ENCODE results near the gene TP53I13. TPM values are rescaled to one million over a fixed set of nuclear protein-coding genes. Genes with fewer than 3 reads are reported as not detected.

The TP53I13 gene
- total RNA-seq, 4 donors from 2014 or later, result 32.1 to 150 (median 78.2) TPM

GRCh38 chr17:29589524-29590410 is 21.3 kb downstream of the TP53I13 start, which contains the start of gene GIT1:
Gene GIT1, minus strand, starts transcription at chr17:29589648. Its CDS starts 270 bp downstream, at chr17:29589378.
- no peak for TF ChIP-seq CTCF (IDR thresholded peaks at IDR 0.05; ENCODE audit: low read depth)

- TF ChIP-seq CTCF (IDR thresholded peaks at IDR 0.05; ENCODE audit: low read depth), result no peak
These were observed 22.1 kb downstream of the TP53I13 start for GRCh38 chr17:29590411-29591145.

- no peak for TF ChIP-seq CTCF (IDR thresholded peaks at IDR 0.05; ENCODE audit: low read depth)
These were observed 22.7 kb downstream of the TP53I13 start for GRCh38 chr17:29591146-29591736.

- no peak for TF ChIP-seq CTCF (IDR thresholded peaks at IDR 0.05; ENCODE audit: low read depth)
These were observed 23.5 kb downstream of the TP53I13 start for GRCh38 chr17:29591737-29592608.

GRCh38 chr17:29592850-29593551 is 24.5 kb downstream of the TP53I13 start, which contains the start of gene ANKRD13B:
Gene ANKRD13B, plus strand, starts transcription at chr17:29593132. Its CDS starts 490 bp downstream, at chr17:29593622.
- TF ChIP-seq CTCF (IDR thresholded peaks at IDR 0.05; ENCODE audit: low read depth), result no peak

Measured in subcutaneous adipose tissue (tissue), 4 donors.